Liver (tissue), 9 donors: ENCODE results near the gene LDLRAD4. TPM values are rescaled to one million over a fixed set of nuclear protein-coding genes. Genes with fewer than 3 reads are reported as not detected.

Source experiments
- DNase-seq: peaks from one replicate; pipeline ENCODE4 v3.0.0-alpha.2; 2017; ENCODE audit warnings: low spot score
- H3K27ac ChIP-seq, 2 donors: one replicate each; pipeline ENCODE4 v1.7.0; 2013; ENCODE audit warnings: inconsistent platforms in 2 of 2, low read length in 2 of 2, control low read depth in 1 of 2, low read depth in 1 of 2, mild to moderate bottlenecking in 1 of 2
- H3K27me3 ChIP-seq, 4 donors: one replicate each; pipeline versions ENCODE4 v1.6.1 to v1.7.0; 2013; ENCODE audit warnings: low read length in 3 of 4, inconsistent platforms in 1 of 4, mild to moderate bottlenecking in 1 of 4, moderate library complexity in 1 of 4; ENCODE audit not compliant: control insufficient read depth in 4 of 4, insufficient read depth in 4 of 4
- H3K36me3 ChIP-seq, 4 donors: one replicate each; pipeline versions ENCODE4 v1.6.1 to v1.7.0; 2013; ENCODE audit warnings: low read length in 3 of 4, mild to moderate bottlenecking in 3 of 4, low read depth in 1 of 4, moderate library complexity in 1 of 4; ENCODE audit not compliant: control insufficient read depth in 4 of 4, insufficient read depth in 3 of 4
- H3K4me1 ChIP-seq, 4 donors: one replicate each; pipeline versions ENCODE4 v1.6.1 to v1.7.0; 2013; ENCODE audit warnings: low read length in 3 of 4, mild to moderate bottlenecking in 3 of 4, moderate library complexity in 1 of 4; ENCODE audit not compliant: control insufficient read depth in 4 of 4, insufficient read depth in 4 of 4
- H3K4me3 ChIP-seq, 3 donors: one replicate each; pipeline versions ENCODE4 v1.6.1 to v1.7.0; 2013; ENCODE audit warnings: low read length in 3 of 3, control low read depth in 1 of 3, low read depth in 1 of 3, mild to moderate bottlenecking in 1 of 3
- H3K9ac ChIP-seq, 2 donors: one replicate each; pipeline ENCODE4 v1.7.0; 2013; ENCODE audit warnings: low read length in 2 of 2, mild to moderate bottlenecking in 2 of 2, moderate library complexity in 2 of 2, control low read depth in 1 of 2, low read depth in 1 of 2
- H3K9me3 ChIP-seq, 4 donors: one replicate each; pipeline versions ENCODE4 v1.6.1 to v1.7.0; 2013; ENCODE audit warnings: low read length in 3 of 4; ENCODE audit not compliant: control insufficient read depth in 4 of 4
- CTCF ChIP-seq: fragments of 150-350 bp; IDR thresholded peaks from 2 replicates; pipeline ENCODE4 v1.5.1; 2017; ENCODE audit warnings: improper control_type of control experiment, low read depth, low read length; ENCODE audit not compliant: missing input control
- FOXA2 ChIP-seq: IDR thresholded peaks from 2 replicates; pipeline ENCODE4 v1.6.1; 2016; ENCODE audit warnings: antibody characterized with exemption
- HNF4A ChIP-seq, 2 donors: conservative IDR thresholded peaks; 2 replicates each; pipeline ENCODE4 v1.6.1; 2016; ENCODE audit warnings: antibody characterized with exemption in 2 of 2, mild to moderate bottlenecking in 2 of 2
- NR2F2 ChIP-seq: IDR thresholded peaks from 2 replicates; pipeline ENCODE4 v1.6.1; 2016; ENCODE audit warnings: antibody characterized with exemption
- SP1 ChIP-seq: IDR thresholded peaks from 2 replicates; pipeline ENCODE4 v1.6.1; 2018; ENCODE audit warnings: antibody characterized with exemption, mild to moderate bottlenecking
- TAF1 ChIP-seq: conservative IDR thresholded peaks from 2 replicates; pipeline ENCODE4 v1.6.1; 2016; ENCODE audit warnings: antibody characterized with exemption, mild to moderate bottlenecking
- ZBTB33 ChIP-seq: IDR thresholded peaks from 2 replicates; pipeline ENCODE4 v1.6.1; 2016; ENCODE audit warnings: antibody characterized with exemption
- WGBS: extraction: QIAGEN DNeasy Blood & Tissue Kit; methylation state at CpG from one replicate; pipeline ENCODE4 v1.1.7; 2013; 5-methylcytosine and 5-hydroxymethylcytosine counted together
- polyA plus RNA-seq, 2 donors: library from polyadenylated mRNA; stranded (reverse) in 1 of 2; unstranded in 1 of 2; fragments of 200-250 nt in 1 of 2; fragments of >200 nt in 1 of 2; fragmentation: Nextera tagmentation in 1 of 2; extraction: Ambion mirVana in 1 of 2; gene quantifications; one replicate each; pipeline versions ENCODE4 v1.2.1 to v1.2.3, GENCODE V29; 2013 to 2015
- total RNA-seq, 2 donors: library from RNA; depleted of rRNA; stranded (reverse); fragments of >200 nt; gene quantifications; one replicate each; pipeline ENCODE4 v1.2.3, GENCODE V29; 2014
- TF ChIP-seq, protein P1 (sequence below): IDR thresholded peaks from 2 replicates; pipeline ENCODE4 v1.6.1; 2016; ENCODE audit warnings: antibody characterized with exemption
- TF ChIP-seq, protein P2 (sequence below): IDR thresholded peaks from 2 replicates; pipeline ENCODE4 v1.6.1; 2016; ENCODE audit warnings: antibody characterized with exemption, mild to moderate bottlenecking
- donor health status: healthy.
- donor health status: healthy.
- donor health status: healthy.
- donor health status: healthy.
- donor health status: healthy.

LDLRAD4 gene
- total and polyA plus RNA-seq, 4 donors, result 4.8 to 41.7 (median 12.7) TPM

DNA sequence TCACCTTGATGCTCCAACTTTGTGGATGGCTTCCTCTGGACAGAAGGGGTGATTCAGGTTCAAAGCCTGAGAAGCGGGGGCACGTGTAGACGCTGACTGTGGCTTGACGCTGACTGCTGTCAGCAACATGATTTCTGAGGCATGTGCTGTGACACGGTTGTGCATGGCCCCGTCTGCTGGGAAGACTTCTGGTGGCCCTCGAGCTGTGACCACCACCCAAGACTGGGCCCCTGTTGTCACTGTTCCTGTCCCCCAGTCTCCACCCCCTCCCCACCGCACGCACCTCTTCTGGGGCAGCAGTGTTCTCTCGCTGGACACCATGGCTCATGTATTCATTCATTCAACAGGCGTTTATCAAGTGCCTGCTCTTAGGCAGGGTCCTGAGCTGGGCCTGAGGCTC lies 262.8 kb downstream of the LDLRAD4 start:
- TF ChIP-seq TAF1, result no peak
- TF ChIP-seq HNF4A (conservative IDR thresholded peaks at IDR 0.05), result no peak
- no peak for TF ChIP-seq ZBTB33
- TF ChIP-seq, protein P1, sequence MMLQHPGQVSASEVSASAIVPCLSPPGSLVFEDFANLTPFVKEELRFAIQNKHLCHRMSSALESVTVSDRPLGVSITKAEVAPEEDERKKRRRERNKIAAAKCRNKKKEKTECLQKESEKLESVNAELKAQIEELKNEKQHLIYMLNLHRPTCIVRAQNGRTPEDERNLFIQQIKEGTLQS, result no peak
- TF ChIP-seq FOXA2, result no peak
- no peak for TF ChIP-seq CTCF

DNA sequence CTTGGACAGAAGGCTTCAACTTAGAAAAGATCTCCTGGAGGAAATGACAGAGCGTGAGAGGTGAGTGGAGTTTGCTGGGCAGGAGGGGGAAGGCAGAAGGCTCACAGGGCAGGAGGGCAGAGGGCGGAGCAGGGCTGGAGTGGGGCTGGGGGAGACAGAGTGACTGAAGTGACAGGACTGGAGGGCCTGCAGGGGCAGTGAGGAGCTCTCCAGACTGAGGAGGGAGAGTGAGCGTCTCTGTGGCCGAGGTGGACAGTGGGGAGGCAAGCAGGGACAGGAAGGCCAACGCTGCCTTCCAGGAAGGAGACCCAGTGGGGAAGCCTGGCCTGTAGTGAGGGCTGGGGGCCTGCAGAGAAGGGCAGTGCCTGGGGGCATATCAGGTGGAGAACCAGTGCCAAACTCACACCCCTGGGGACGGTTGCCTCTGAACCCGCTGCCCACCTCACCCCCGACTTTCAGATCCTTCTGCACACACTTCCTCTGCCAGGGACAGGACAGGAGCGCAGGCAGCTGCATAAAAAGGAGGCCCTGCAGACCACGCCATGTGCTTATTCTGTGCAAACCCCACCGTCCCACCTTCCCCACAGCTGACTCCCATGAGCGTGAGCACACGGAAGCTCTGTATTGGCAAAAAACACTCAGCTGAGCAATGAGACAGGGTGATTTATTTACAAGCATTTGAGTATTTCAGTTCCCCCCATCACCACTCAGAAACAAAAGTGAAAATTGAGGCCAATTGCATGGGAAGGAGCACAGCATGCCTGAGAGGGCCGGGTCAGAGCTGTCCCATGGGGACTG lies 263.5 kb downstream of the LDLRAD4 start:
- H3K4me3 ChIP-seq, result no peak overlapping the region
- no peak overlapping the region for H3K9ac ChIP-seq

More for the DNA sequence above, 262.8 kb downstream of the LDLRAD4 start:
- no peaks in the 10 kb centered on the region for H3K9me3 ChIP-seq
- no peak overlapping the region for H3K9ac ChIP-seq
- H3K4me3 ChIP-seq, result no peak overlapping the region
- no peaks in the 10 kb centered on the region for H3K27me3 ChIP-seq
- WGBS, result 88% methylated on average over 11 of the region's 11 CpGs
- peaks cover 0 to 8% (median under 1%) of the 10 kb centered on the region in 4 donors for H3K36me3 ChIP-seq
- H3K4me1 ChIP-seq, result no peaks in the 10 kb centered on the region
- DNase-seq, result no peak
- H3K27ac ChIP-seq, result no peak overlapping the region

More for the DNA sequence above, 263.5 kb downstream of the LDLRAD4 start:
- Histone ChIP-seq H3K27ac (no peak overlapping the region), H3K4me1 (no peaks in the 10 kb centered on the region), H3K9me3 (no peaks in the 10 kb centered on the region), H3K27me3 (no peaks in the 10 kb centered on the region), H3K36me3 (peaks cover 0 to 8% (median 1%) of the 10 kb centered on the region in 4 donors)
- TF ChIP-seq CTCF, result no peak
- no peak for TF ChIP-seq TAF1
- TF ChIP-seq SP1, result no peak
- TF ChIP-seq NR2F2, result no peak
- no peak for TF ChIP-seq FOXA2
- TF ChIP-seq, protein P2, sequence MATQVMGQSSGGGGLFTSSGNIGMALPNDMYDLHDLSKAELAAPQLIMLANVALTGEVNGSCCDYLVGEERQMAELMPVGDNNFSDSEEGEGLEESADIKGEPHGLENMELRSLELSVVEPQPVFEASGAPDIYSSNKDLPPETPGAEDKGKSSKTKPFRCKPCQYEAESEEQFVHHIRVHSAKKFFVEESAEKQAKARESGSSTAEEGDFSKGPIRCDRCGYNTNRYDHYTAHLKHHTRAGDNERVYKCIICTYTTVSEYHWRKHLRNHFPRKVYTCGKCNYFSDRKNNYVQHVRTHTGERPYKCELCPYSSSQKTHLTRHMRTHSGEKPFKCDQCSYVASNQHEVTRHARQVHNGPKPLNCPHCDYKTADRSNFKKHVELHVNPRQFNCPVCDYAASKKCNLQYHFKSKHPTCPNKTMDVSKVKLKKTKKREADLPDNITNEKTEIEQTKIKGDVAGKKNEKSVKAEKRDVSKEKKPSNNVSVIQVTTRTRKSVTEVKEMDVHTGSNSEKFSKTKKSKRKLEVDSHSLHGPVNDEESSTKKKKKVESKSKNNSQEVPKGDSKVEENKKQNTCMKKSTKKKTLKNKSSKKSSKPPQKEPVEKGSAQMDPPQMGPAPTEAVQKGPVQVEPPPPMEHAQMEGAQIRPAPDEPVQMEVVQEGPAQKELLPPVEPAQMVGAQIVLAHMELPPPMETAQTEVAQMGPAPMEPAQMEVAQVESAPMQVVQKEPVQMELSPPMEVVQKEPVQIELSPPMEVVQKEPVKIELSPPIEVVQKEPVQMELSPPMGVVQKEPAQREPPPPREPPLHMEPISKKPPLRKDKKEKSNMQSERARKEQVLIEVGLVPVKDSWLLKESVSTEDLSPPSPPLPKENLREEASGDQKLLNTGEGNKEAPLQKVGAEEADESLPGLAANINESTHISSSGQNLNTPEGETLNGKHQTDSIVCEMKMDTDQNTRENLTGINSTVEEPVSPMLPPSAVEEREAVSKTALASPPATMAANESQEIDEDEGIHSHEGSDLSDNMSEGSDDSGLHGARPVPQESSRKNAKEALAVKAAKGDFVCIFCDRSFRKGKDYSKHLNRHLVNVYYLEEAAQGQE, result no peak
- no peak for DNase-seq
- WGBS, result 92% methylated on average over 14 of the region's 14 CpGs
